GM15510 (cell line): Measurements from ENCODE around the gene UNC5CL.

Source experiments
- POLR2A ChIP-seq: IDR thresholded peaks from 3 replicates; pipeline ENCODE4 v1.6.1; 2011; ENCODE audit warnings: borderline replicate concordance; ENCODE audit not compliant: insufficient read length; ENCODE audit errors: extremely low read depth

UNC5CL gene

GRCh38 chr6:41049521-41049920 is 10.5 kb upstream of the UNC5CL start:
- no peak for TF ChIP-seq POLR2A

- no peak for TF ChIP-seq POLR2A
These were observed 9.0 kb upstream of the UNC5CL start for GRCh38 chr6:41047745-41048732.

- TF ChIP-seq POLR2A = no peak
These were observed 8.3 kb upstream of the UNC5CL start for GRCh38 chr6:41047306-41047705.

- no peak for TF ChIP-seq POLR2A
These were observed 7.1 kb upstream of the UNC5CL start for GRCh38 chr6:41046084-41046483.

GRCh38 chr6:41045664-41046063 is 6.6 kb upstream of the UNC5CL start:
- no peak for TF ChIP-seq POLR2A

GRCh38 chr6:41043151-41043550 is 4.1 kb upstream of the UNC5CL start:
- TF ChIP-seq POLR2A = no peak

- TF ChIP-seq POLR2A = no peak
These were observed 3.4 kb upstream of the UNC5CL start, which contains the start of gene TSPO2 for GRCh38 chr6:41042226-41043055. TSPO2 (plus strand) TSS chr6:41042467; CDS start chr6:41042986, 519 bp downstream.

GRCh38 chr6:41040940-41041536 is 2.0 kb upstream of the UNC5CL start:
- TF ChIP-seq POLR2A = no peak

- TF ChIP-seq POLR2A = no peak
These were observed 1.3 kb upstream of the UNC5CL start for GRCh38 chr6:41040101-41040939.

- TF ChIP-seq POLR2A = no peak
These were observed 816 bp downstream of the UNC5CL start for GRCh38 chr6:41038205-41038604.

GRCh38 chr6:41037107-41037900 is 1.7 kb downstream of the UNC5CL start:
- TF ChIP-seq POLR2A = no peak

GRCh38 chr6:41036601-41037000 is 2.4 kb downstream of the UNC5CL start:
- TF ChIP-seq POLR2A = no peak

- no peak for TF ChIP-seq POLR2A
These were observed 2.8 kb downstream of the UNC5CL start for GRCh38 chr6:41036186-41036585.

- TF ChIP-seq POLR2A = no peak
These were observed 5.2 kb downstream of the UNC5CL start for GRCh38 chr6:41033776-41034175.

GRCh38 chr6:41032830-41033229 is 6.2 kb downstream of the UNC5CL start:
- TF ChIP-seq POLR2A = no peak
